Retinal pigment epithelial cell (primary cell): ENCODE data around the gene ANKMY2.
A peak's percentile ranks its signal among the peaks of the same experiment; 100 is the strongest.
"Not testable (repeated sequence)": the region's sequence is repeated elsewhere in the genome, so short reads cannot be mapped to it uniquely, and the experiment has no call there.

Source experiments
- DNase-seq: peaks from one replicate; pipeline ENCODE4 v3.0.0-alpha.2; 2010; ENCODE audit warnings: low read depth
- H3K4me3 ChIP-seq: 2 replicates; pipeline ENCODE4 v1.5.1; 2011; ENCODE audit warnings: mild to moderate bottlenecking, low read length, control low read depth, moderate library complexity
- TF ChIP-seq, protein P1 (sequence below): conservative IDR thresholded peaks from 2 replicates; pipeline ENCODE4 v1.5.1; 2011; ENCODE audit warnings: low read depth, low read length, control low read depth, inconsistent platforms

Gene ANKMY2

DNA sequence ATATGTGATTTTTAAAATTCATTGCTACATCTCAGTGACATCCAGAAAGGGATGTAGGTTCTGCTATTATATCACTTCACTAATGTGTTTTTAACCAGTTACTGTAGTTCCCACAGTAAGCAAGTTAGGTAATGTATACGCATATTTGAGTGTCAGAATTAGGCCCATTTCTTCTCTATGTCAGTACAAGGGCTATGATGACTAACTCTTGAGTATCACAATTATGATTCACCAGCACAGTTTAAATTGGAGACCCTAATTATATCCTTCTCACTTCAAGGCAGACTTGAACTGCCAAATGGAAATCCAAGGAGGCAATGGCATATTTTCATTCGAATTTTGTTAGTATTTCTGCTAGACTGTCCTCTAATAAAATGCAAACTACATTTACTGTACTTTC, 24.0 kb upstream of the ANKMY2 start:
- DNase-seq, result peak; percentile 40
- no peak overlapping the region for H3K4me3 ChIP-seq
- TF ChIP-seq, protein P1, sequence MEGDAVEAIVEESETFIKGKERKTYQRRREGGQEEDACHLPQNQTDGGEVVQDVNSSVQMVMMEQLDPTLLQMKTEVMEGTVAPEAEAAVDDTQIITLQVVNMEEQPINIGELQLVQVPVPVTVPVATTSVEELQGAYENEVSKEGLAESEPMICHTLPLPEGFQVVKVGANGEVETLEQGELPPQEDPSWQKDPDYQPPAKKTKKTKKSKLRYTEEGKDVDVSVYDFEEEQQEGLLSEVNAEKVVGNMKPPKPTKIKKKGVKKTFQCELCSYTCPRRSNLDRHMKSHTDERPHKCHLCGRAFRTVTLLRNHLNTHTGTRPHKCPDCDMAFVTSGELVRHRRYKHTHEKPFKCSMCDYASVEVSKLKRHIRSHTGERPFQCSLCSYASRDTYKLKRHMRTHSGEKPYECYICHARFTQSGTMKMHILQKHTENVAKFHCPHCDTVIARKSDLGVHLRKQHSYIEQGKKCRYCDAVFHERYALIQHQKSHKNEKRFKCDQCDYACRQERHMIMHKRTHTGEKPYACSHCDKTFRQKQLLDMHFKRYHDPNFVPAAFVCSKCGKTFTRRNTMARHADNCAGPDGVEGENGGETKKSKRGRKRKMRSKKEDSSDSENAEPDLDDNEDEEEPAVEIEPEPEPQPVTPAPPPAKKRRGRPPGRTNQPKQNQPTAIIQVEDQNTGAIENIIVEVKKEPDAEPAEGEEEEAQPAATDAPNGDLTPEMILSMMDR, result no peak

DNA sequence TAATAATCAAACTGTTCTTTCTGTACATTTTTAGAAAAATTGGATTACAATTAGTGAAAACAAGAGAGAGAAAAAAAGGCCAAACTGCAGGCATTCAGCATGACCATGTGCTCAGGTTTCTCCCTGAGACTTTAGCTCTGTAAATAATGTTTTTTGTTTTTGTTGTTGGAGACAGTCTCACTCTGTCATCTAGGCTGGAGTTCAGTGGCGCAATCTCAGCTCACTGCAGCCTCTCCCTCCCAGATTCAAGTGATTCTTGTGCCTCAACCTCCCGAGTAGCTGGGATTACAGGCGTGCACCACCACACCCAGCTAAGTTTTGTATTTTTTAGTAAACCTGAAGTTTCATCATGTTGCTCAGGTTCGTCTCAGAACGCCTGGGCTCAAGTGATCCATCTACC, 23.4 kb upstream of the ANKMY2 start:
- DNase-seq, result no peak
- TF ChIP-seq, protein P1, result no peak
- no peak overlapping the region for H3K4me3 ChIP-seq

DNA sequence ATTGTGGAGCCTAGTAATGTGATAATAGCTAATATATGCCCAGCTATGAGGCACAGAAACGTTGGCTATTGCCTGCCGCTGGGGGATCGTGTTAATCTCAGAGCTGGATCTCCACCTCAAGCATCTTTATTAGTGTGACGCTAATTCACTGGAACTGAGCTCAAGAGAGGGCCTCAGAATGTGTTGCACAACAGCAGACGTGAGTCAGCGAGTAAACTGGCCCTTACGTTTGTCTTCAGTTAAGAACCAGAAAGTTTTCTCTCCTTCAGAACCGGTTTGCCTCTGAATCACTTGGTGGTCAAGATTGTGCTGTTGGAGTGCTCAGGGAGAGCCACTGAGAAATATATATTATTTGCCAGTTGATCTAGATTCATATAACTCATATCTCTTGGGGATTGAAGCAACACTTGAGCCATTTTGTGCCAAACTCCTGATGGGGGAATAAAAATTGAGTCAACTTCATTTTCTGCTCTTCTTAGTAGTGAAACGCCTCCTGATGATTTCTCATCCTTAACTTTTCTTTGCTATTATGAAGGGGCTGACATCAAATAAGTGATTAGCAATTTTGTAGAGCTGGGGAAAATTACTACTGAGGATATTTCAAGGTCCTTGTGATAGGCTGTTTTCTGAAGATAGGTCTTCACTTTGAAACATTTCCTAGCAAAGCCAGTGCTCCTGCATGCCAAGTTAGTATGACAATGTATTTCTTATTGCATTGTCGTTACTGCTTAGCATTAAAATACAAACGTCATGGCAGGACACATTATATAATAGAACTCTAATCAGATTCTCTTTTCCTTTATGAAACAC, 22.7 kb upstream of the ANKMY2 start:
- H3K4me3 ChIP-seq, result no peak overlapping the region
- peak; percentile 98 for DNase-seq
- TF ChIP-seq, protein P1, result peak; percentile 36

DNA sequence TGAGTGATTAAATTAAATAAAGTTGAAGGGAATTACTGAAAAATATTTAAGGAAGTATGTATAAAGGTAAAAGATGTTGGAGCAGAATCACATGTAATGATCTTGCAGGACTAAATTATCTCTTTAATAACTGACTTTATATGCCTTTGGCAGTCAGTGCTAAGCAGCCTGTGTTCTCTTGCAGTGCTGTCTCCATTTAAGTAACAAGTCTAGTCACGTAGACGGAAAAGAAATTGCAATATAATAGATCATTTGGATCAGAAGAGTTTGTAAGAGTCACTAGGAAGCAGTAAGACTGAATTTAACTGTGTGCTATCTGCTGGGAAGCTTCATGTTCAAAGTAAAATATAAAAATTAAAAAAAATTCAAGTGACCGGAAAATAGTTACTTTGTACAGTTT, 21.8 kb upstream of the ANKMY2 start:
- DNase-seq, result no peak
- TF ChIP-seq, protein P1, result no peak
- H3K4me3 ChIP-seq, result no peak overlapping the region

DNA sequence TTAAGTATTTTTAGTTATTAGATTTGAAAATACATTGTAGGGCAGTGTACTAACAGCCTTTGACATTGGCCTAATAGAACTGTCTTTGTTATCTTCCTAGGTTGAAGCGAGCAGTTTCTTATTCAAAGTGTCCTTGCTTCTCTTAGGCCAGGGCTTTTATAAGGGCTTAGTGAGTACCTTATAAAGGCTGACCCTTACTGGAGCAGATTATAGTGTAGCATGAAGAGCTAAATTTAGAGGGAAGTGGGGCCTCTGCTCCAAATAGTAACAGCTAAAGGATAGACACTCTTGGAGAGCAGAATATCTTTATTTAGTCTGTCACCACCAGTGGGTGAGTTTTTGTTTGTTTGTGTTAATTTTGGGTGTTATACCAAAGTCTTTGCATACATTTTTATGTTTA, 16.4 kb upstream of the ANKMY2 start:
- TF ChIP-seq, protein P1, result no peak
- DNase-seq, result no peak
- no peak overlapping the region for H3K4me3 ChIP-seq

DNA sequence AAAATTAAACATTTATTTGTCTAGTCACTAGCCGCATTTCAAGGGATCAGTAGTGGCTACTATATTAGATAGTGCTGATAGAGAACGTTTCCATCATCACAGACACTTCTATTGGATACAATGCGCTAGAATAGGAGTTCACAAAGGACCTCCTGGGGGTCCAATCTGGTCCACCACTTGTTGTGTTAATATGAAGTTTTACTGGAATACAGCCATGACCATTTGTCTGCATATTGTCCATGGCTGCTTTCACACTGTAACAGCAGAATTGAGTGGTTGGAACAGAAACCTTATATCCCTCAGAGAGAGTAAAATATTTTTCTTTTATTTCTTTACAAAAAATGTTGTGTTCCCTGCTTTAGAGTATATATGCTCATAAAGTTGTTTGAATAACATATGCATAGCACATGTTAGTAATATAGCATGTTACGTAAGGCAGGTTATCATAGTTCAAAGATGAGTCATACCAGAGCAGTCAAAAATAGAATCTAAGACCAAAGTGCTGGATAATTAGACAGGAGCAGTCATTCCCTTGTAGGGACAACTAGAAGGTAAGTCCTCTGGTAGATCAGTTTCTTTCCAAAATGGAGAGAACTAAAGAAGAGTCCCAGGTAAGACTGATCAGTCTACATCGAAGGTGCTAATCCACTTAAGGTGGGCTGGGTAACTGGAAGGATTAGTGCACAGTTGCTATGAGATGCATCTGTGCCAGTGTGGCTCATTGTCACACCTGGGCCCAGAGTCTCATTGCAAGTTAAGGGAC, 15.3 kb upstream of the ANKMY2 start:
- no peak overlapping the region for H3K4me3 ChIP-seq
- no peak for DNase-seq
- TF ChIP-seq, protein P1, result no peak

DNA sequence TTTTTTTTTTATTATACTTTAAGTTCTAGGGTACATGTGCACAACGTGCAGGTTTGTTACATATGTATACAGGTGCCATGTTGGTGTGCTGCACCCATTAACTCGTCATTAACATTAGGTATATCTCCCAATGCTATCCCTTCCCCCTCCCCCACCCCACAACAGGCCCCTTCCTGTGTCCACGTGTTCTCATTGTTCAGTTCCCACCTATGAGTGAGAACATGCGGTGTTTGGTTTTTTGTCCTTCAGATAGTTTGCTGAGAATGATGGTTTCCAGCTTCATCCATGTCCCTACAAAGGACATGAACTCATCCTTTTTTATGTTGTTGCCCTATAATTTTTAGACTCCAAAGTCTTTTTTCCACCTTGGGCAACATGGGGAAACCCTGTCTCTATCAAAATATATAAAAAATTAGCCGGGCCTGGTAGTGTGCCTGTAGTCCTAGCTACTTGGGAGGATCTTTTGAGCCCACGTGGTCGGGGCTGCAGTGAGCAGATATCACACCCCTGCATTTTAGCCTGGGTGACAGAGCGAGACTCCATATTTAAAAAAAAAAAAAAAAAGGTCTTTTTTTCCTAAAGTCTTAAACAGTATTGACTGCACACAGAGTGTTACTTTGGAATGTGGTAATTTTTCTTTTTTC, 14.4 kb upstream of the ANKMY2 start:
- DNase-seq, H3K4me3 ChIP-seq: not testable (repeated sequence)
